Gastrocnemius medialis (tissue), 4 donors: ENCODE data around the gene DNAJA4. TPM values are rescaled to one million over a fixed set of nuclear protein-coding genes. Genes with fewer than 3 reads are reported as not detected.

Experiments
- ATAC-seq, 2 donors: fragments of 150-250 bp; one replicate each; pipeline ENCODE4 v1.9.1; 2016
- DNase-seq, 2 donors: peaks; one replicate each; pipeline ENCODE4 v3.0.0-alpha.2; 2019
- H3K27ac ChIP-seq, 4 donors: fragments of 200-600 bp; sonication (generic); 1 replicate in 1 of 4; 2 replicates in 3 of 4; pipeline ENCODE4 v1.5.1; 2016 to 2018; ENCODE audit warnings: mild to moderate bottlenecking in 2 of 4, moderate library complexity in 1 of 4
- H3K27me3 ChIP-seq, 3 donors: fragments of 200-600 bp; sonication (generic) in 2 of 3; 1 replicate in 1 of 3; 2 replicates in 2 of 3; pipeline versions ENCODE4 v1.5.1 to v1.6.0; 2016 to 2019; ENCODE audit warnings: mild to moderate bottlenecking in 1 of 3, moderate library complexity in 1 of 3
- H3K36me3 ChIP-seq, 2 donors: fragments of 200-600 bp; sonication (generic) in 1 of 2; one replicate each; pipeline ENCODE4 v1.5.1; 2017 to 2018
- H3K4me1 ChIP-seq, 2 donors: fragments of 200-600 bp; sonication (generic) in 1 of 2; one replicate each; pipeline ENCODE4 v1.5.1; 2016 to 2017; ENCODE audit warnings: mild to moderate bottlenecking in 2 of 2
- H3K4me3 ChIP-seq, 4 donors: fragments of 200-600 bp; sonication (generic) in 3 of 4; 1 replicate in 1 of 4; 2 replicates in 3 of 4; pipeline ENCODE4 v1.5.1; 2016 to 2019; ENCODE audit warnings: mild to moderate bottlenecking in 2 of 4
- H3K9me3 ChIP-seq, 3 donors: fragments of 200-600 bp; sonication (generic) in 2 of 3; 1 replicate in 1 of 3; 2 replicates in 2 of 3; pipeline ENCODE4 v1.5.1; 2016 to 2019
- CTCF ChIP-seq, 5 experiments: fragments of 450-650 bp in 3 of 5; fragments of 200-600 bp in 2 of 5; sonication (generic) in 2 of 5; IDR thresholded peaks in 4 of 5; conservative IDR thresholded peaks in 1 of 5; 1 replicate in 4 of 5; 2 replicates in 1 of 5; pipeline ENCODE4 v1.5.1; 2016 to 2019; ENCODE audit warnings: antibody characterized with exemption in 5 of 5, mild to moderate bottlenecking in 3 of 5, moderate library complexity in 3 of 5
- POLR2A ChIP-seq, 2 donors: fragments of 450-650 bp; IDR thresholded peaks; one replicate each; pipeline ENCODE4 v1.6.1; 2017; ENCODE audit warnings: antibody characterized with exemption in 2 of 2, mild to moderate bottlenecking in 2 of 2, moderate library complexity in 2 of 2
- in situ Hi-C, 4 donors: fragments of 200-750 bp; cut with MboI; loops; one replicate each; pipeline versions ENCODE4 v1.15.0 to v1.8.0; 2017; ENCODE audit warnings: low sequenced_read_pairs in 4 of 4
- intact Hi-C: fragments of 100-400 bp; cut with DNase I; formaldehyde crosslinking; loops from one replicate; pipeline ENCODE4 v1.15.1; 2023; ENCODE audit warnings: low total_unique reads
- total RNA-seq, 4 donors: library from RNA; depleted of rRNA; stranded (reverse); fragments of >200 nt; gene quantifications; one replicate each; pipeline versions ENCODE4 v1.1.0 to v1.2.3, GENCODE V29; 2016

DNAJA4 gene
- total RNA-seq: 100 to 1,000 TPM in 1 of 4 donors, 10 to 100 TPM in 3; 13.7 to 120 (median 37.8) TPM

- peak; percentile 25 to 30 for ATAC-seq
- intact Hi-C loops (loop anchor here (2.0 kb wide), 2 partner anchors 34 to 260 kb away; partner anchors contain the start of gene SKIC8), in situ Hi-C loops (no loop called here)
- Histone ChIP-seq H3K36me3 (no peaks in the 10 kb centered on the region), H3K9me3 (no peaks in the 10 kb centered on the region), H3K27ac (peak within 1 kb of the TSS; percentile 90 to 96 (median 94)), H3K4me1 (peaks cover 35 to 40% of the 10 kb centered on the region in 2 donors), H3K4me3 (peak within 1 kb of the TSS; percentile 73 to 86 (median 82)), H3K27me3 (no peaks in the 10 kb centered on the region)
- peak; percentile 39 to 46 for TF ChIP-seq POLR2A (IDR thresholded peaks at IDR 0.05)
- TF ChIP-seq CTCF (IDR thresholded peaks at IDR 0.05 in 4 of 5, conservative IDR thresholded peaks at IDR 0.05 in 1 of 5): peak in 2 of 5 experiments; percentile 24 to 27
- DNase-seq: peak; percentile 27 to 72
Measured at GRCh38 chr15:78264304-78265136, at the start of gene DNAJA4. Gene DNAJA4 (plus strand): TSS chr15:78264562. CDS start chr15:78264764, 202 bp downstream.

- TF ChIP-seq CTCF (IDR thresholded peaks at IDR 0.05 in 4 of 5, conservative IDR thresholded peaks at IDR 0.05 in 1 of 5) (no peak), POLR2A (IDR thresholded peaks at IDR 0.05) (no peak)
- DNase-seq: peak; percentile 89 to 93
- H3K4me3 ChIP-seq: no peak overlapping the region
- intact Hi-C loops (no loop called here), in situ Hi-C loops (no loop called here)
- no peaks in the 10 kb centered on the region for H3K36me3 ChIP-seq
- H3K9me3 ChIP-seq: no peaks in the 10 kb centered on the region
- H3K27ac ChIP-seq: peak overlapping the region; percentile 81 to 85 (median 82)
- no peaks in the 10 kb centered on the region for H3K27me3 ChIP-seq
- ATAC-seq: peak; percentile 73 to 85
- H3K4me1 ChIP-seq: peaks cover 51 to 64% of the 10 kb centered on the region in 2 donors
Measured at GRCh38 chr15:78216276-78217104, 47.9 kb upstream of the DNAJA4 start.

GRCh38 chr15:78220713-78221112 is 43.6 kb upstream of the DNAJA4 start:
- intact Hi-C loops: no loop called here
- Histone ChIP-seq H3K27ac (peak overlapping the region in 1 of 4 donors; percentile 57), H3K36me3 (no peaks in the 10 kb centered on the region), H3K4me3 (no peak overlapping the region), H3K4me1 (peaks cover 18 to 29% of the 10 kb centered on the region in 2 donors), H3K27me3 (no peaks in the 10 kb centered on the region), H3K9me3 (no peaks in the 10 kb centered on the region)
- DNase-seq (no peak), ATAC-seq (no peak)
- TF ChIP-seq POLR2A (IDR thresholded peaks at IDR 0.05) (no peak), CTCF (IDR thresholded peaks at IDR 0.05 in 4 of 5, conservative IDR thresholded peaks at IDR 0.05 in 1 of 5) (no peak)
- in situ Hi-C loops: no loop called here

GRCh38 chr15:78222745-78223395 is 41.5 kb upstream of the DNAJA4 start:
- intact Hi-C loops: no loop called here

More at GRCh38 chr15:78222745-78223395, 41.5 kb upstream of the DNAJA4 start:
- H3K4me3 ChIP-seq: no peak overlapping the region
- no peaks in the 10 kb centered on the region for H3K27me3 ChIP-seq
- no peak for DNase-seq
- TF ChIP-seq CTCF (IDR thresholded peaks at IDR 0.05 in 4 of 5, conservative IDR thresholded peaks at IDR 0.05 in 1 of 5) (no peak), POLR2A (IDR thresholded peaks at IDR 0.05) (no peak)
- no peak for ATAC-seq
- no peaks in the 10 kb centered on the region for H3K36me3 ChIP-seq
- H3K9me3 ChIP-seq: no peaks in the 10 kb centered on the region
- peaks cover 0 to 10% of the 10 kb centered on the region in 2 donors for H3K4me1 ChIP-seq
- in situ Hi-C loops: no loop called here
- no peak overlapping the region for H3K27ac ChIP-seq
